GM23338 (cell line): ENCODE results near the gene LRRTM2. TPM values are rescaled to one million over a fixed set of nuclear protein-coding genes. Genes with fewer than 3 reads are reported as not detected.

ENCODE experiments used
- ATAC-seq: fragments of 200-7000 bp; cut with Tn5 transposase; 3 replicates; pipeline ENCODE4 v1.9.1; 2020
- DNase-seq: peaks from one replicate; pipeline ENCODE4 v3.0.0-alpha.2; 2015; ENCODE audit warnings: low spot score
- H2AFZ ChIP-seq: fragments of 200-600 bp; sonication (generic); 2 replicates; pipeline ENCODE4 v1.8.0; 2016; ENCODE audit warnings: antibody characterized with exemption, mild to moderate bottlenecking, moderate library complexity
- H3F3A ChIP-seq: fragments of 200-600 bp; sonication (generic); replicated peaks from 2 replicates; pipeline ENCODE4 v1.8.0; 2017; ENCODE audit warnings: antibody characterized with exemption, mixed run types, low read depth
- H3K27ac ChIP-seq: fragments of 200-600 bp; sonication (generic); 2 replicates; pipeline ENCODE4 v1.6.1; 2016; ENCODE audit warnings: low read depth
- H3K27me3 ChIP-seq: fragments of 200-600 bp; sonication (generic); 2 replicates; pipeline ENCODE4 v1.8.0; 2016; ENCODE audit warnings: mild to moderate bottlenecking, mixed run types, moderate library complexity; ENCODE audit not compliant: insufficient read depth
- H3K36me3 ChIP-seq: fragments of 200-600 bp; sonication (generic); 2 replicates; pipeline ENCODE4 v1.8.0; 2016; ENCODE audit warnings: mild to moderate bottlenecking; ENCODE audit not compliant: insufficient read depth
- H3K4me1 ChIP-seq: fragments of 200-600 bp; sonication (generic); 2 replicates; pipeline ENCODE4 v1.8.0; 2016; ENCODE audit warnings: mild to moderate bottlenecking, moderate library complexity; ENCODE audit not compliant: insufficient read depth
- H3K4me2 ChIP-seq: fragments of 200-600 bp; sonication (generic); 2 replicates; pipeline ENCODE4 v1.7.1; 2017; ENCODE audit warnings: mixed run types
- H3K4me3 ChIP-seq: fragments of 200-600 bp; sonication (generic); 2 replicates; pipeline ENCODE4 v1.6.1; 2016; ENCODE audit warnings: mixed run types
- H3K79me2 ChIP-seq: fragments of 200-600 bp; sonication (generic); replicated peaks from 2 replicates; pipeline ENCODE4 v1.8.0; 2017; ENCODE audit warnings: mild to moderate bottlenecking; ENCODE audit not compliant: insufficient read depth
- H3K9me2 ChIP-seq: fragments of 200-600 bp; sonication (generic); 2 replicates; pipeline ENCODE4 v1.8.0; 2017; ENCODE audit not compliant: insufficient read depth
- H4K20me1 ChIP-seq: fragments of 200-600 bp; sonication (generic); replicated peaks from 2 replicates; pipeline ENCODE4 v1.8.0; 2017; ENCODE audit warnings: mild to moderate bottlenecking; ENCODE audit not compliant: insufficient read depth
- H3K27ac Mint-ChIP-seq: 2 replicates; pipeline ENCODE4 v1.8.0; 2020; ENCODE audit warnings: inconsistent platforms, mild to moderate bottlenecking, moderate library complexity, mixed read lengths
- H3K27me3 Mint-ChIP-seq: 3 replicates; pipeline ENCODE4 v1.8.0; 2022; ENCODE audit warnings: low read depth, mild to moderate bottlenecking, moderate library complexity, mixed read lengths, inconsistent platforms; ENCODE audit not compliant: insufficient read depth, poor library complexity
- H3K36me3 Mint-ChIP-seq: 3 replicates; pipeline ENCODE4 v1.8.0; 2021; ENCODE audit warnings: low read depth, mild to moderate bottlenecking, inconsistent platforms, moderate library complexity, mixed read lengths
- H3K4me1 Mint-ChIP-seq: 3 replicates; pipeline ENCODE4 v1.8.0; 2020; ENCODE audit warnings: mild to moderate bottlenecking, inconsistent platforms, mixed read lengths
- H3K4me3 Mint-ChIP-seq: 3 replicates; pipeline ENCODE4 v1.8.0; 2021; ENCODE audit warnings: moderate library complexity, mild to moderate bottlenecking, inconsistent platforms, mixed read lengths
- H3K9me3 Mint-ChIP-seq: 3 replicates; pipeline ENCODE4 v1.8.0; 2020; ENCODE audit warnings: moderate library complexity, mild to moderate bottlenecking, inconsistent platforms, mixed read lengths
- CREB1 ChIP-seq: fragments of 250-450 bp; sonication (Bioruptor Pico); IDR thresholded peaks from 2 replicates; pipeline ENCODE4 v1.5.0; 2020; ENCODE audit warnings: low read depth, mild to moderate bottlenecking, moderate library complexity
- EZH2 ChIP-seq: fragments of 200-600 bp; sonication (generic); IDR thresholded peaks from one replicate; pipeline ENCODE4 v1.8.0; 2017; ENCODE audit warnings: antibody characterized with exemption, mild to moderate bottlenecking, low read depth; ENCODE audit not compliant: unreplicated experiment
- EZH2phosphoT487 ChIP-seq: fragments of 200-600 bp; sonication (generic); IDR thresholded peaks from one replicate; pipeline ENCODE4 v1.8.1; 2018; ENCODE audit warnings: antibody characterized with exemption; ENCODE audit not compliant: unreplicated experiment
- NANOG ChIP-seq: IDR thresholded peaks from 2 replicates; pipeline ENCODE4 v1.6.1; 2016; ENCODE audit warnings: antibody characterized with exemption, borderline replicate concordance
- POLR2AphosphoS5 ChIP-seq: IDR thresholded peaks from 2 replicates; pipeline ENCODE4 v1.6.1; 2016; ENCODE audit warnings: antibody characterized with exemption, low read depth
- ZNF331 ChIP-seq: fragments of 250-450 bp; sonication (Bioruptor Pico); IDR thresholded peaks from 2 replicates; pipeline ENCODE4 v1.5.0; 2020; ENCODE audit warnings: low read depth, mild to moderate bottlenecking, moderate library complexity
- polyA plus RNA-seq: library from polyadenylated mRNA; unstranded; fragments of >200 nt; fragmentation: Nextera tagmentation; extraction: Ambion mirVana; gene quantifications from 2 replicates; pipeline ENCODE4 v1.2.1, GENCODE V29; 2016
- total RNA-seq: library from RNA; depleted of rRNA; stranded (reverse); fragments of >200 nt; shearing (Covaris generic); gene quantifications from 2 replicates; pipeline ENCODE4 v1.2.3, GENCODE V29; 2014
- TF ChIP-seq, protein P1 (sequence below): fragments of 250-450 bp; sonication (Bioruptor Pico); IDR thresholded peaks from 2 replicates; pipeline ENCODE4 v1.5.0; 2020; ENCODE audit warnings: mild to moderate bottlenecking, moderate library complexity
- TF ChIP-seq, protein P2 (sequence below): IDR thresholded peaks from 2 replicates; pipeline ENCODE4 v1.6.1; 2016; ENCODE audit warnings: antibody characterized with exemption

The LRRTM2 gene
- total and polyA plus RNA-seq, 2 experiments from 2014 or later, result 1.5 TPM; not detected in 1

DNA sequence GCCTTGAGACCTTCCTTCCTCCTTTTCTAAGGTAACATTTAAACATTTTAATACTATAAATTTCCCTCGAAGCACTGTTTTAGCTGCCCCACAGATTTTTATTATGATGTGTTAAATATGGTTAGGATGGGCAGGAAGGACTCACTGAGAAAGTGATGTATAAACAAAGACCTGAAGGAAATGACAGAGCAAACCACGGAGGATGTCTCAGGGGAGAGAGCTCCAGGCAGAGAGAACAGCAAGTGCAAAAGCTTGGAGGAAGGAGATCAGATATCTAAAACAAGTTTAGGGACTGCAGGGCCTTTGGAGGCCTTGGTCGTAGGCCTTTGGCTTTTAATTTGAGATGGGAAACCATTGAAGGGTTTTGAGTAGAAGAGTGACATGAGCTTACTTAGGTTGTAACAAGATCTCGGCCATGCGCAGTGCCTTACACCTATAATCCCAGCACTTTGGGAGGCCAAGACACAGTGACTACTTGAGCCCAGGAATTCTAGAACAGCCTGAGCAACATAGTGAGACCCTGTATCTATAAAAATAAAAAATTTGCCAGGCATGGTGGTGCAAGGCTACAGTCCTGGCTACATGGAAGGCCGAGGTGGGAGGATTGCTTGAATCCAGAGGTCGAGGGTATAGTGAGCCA lies 35.5 kb upstream of the LRRTM2 start (continued):
- TF ChIP-seq, protein P1, sequence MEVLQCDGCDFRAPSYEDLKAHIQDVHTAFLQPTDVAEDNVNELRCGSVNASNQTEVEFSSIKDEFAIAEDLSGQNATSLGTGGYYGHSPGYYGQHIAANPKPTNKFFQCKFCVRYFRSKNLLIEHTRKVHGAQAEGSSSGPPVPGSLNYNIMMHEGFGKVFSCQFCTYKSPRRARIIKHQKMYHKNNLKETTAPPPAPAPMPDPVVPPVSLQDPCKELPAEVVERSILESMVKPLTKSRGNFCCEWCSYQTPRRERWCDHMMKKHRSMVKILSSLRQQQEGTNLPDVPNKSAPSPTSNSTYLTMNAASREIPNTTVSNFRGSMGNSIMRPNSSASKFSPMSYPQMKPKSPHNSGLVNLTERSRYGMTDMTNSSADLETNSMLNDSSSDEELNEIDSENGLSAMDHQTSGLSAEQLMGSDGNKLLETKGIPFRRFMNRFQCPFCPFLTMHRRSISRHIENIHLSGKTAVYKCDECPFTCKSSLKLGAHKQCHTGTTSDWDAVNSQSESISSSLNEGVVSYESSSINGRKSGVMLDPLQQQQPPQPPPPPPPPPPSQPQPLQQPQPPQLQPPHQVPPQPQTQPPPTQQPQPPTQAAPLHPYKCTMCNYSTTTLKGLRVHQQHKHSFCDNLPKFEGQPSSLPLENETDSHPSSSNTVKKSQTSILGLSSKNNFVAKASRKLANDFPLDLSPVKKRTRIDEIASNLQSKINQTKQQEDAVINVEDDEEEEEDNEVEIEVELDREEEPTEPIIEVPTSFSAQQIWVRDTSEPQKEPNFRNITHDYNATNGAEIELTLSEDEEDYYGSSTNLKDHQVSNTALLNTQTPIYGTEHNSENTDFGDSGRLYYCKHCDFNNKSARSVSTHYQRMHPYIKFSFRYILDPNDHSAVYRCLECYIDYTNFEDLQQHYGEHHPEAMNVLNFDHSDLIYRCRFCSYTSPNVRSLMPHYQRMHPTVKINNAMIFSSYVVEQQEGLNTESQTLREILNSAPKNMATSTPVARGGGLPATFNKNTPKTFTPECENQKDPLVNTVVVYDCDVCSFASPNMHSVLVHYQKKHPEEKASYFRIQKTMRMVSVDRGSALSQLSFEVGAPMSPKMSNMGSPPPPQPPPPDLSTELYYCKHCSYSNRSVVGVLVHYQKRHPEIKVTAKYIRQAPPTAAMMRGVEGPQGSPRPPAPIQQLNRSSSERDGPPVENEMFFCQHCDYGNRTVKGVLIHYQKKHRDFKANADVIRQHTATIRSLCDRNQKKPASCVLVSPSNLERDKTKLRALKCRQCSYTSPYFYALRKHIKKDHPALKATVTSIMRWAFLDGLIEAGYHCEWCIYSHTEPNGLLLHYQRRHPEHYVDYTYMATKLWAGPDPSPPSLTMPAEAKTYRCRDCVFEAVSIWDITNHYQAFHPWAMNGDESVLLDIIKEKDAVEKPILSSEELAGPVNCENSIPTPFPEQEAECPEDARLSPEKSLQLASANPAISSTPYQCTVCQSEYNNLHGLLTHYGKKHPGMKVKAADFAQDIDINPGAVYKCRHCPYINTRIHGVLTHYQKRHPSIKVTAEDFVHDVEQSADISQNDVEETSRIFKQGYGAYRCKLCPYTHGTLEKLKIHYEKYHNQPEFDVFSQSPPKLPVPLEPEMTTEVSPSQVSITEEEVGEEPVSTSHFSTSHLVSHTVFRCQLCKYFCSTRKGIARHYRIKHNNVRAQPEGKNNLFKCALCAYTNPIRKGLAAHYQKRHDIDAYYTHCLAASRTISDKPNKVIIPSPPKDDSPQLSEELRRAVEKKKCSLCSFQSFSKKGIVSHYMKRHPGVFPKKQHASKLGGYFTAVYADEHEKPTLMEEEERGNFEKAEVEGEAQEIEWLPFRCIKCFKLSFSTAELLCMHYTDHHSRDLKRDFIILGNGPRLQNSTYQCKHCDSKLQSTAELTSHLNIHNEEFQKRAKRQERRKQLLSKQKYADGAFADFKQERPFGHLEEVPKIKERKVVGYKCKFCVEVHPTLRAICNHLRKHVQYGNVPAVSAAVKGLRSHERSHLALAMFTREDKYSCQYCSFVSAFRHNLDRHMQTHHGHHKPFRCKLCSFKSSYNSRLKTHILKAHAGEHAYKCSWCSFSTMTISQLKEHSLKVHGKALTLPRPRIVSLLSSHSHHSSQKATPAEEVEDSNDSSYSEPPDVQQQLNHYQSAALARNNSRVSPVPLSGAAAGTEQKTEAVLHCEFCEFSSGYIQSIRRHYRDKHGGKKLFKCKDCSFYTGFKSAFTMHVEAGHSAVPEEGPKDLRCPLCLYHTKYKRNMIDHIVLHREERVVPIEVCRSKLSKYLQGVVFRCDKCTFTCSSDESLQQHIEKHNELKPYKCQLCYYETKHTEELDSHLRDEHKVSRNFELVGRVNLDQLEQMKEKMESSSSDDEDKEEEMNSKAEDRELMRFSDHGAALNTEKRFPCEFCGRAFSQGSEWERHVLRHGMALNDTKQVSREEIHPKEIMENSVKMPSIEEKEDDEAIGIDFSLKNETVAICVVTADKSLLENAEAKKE, result no peak
- TF ChIP-seq CREB1, result no peak

DNA sequence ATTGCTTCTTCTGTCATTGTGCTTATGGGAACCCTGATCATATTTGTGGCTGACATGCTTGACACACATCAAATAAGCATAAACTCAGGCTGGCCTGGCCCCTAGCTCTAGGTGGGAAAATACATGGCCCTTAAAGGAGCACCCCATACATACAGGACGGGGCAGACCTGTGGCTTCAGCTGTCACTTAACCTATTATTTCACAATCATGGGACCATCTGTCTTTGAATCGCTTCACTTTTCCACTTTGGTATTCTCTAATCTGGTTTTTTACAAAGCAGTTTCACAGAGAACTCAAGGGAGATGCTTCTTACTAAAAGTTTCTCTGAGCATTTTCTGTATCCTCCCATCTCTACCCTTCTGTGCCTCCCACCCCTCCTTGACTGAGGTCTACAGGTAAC lies 34.6 kb upstream of the LRRTM2 start:
- DNase-seq (no peak), ATAC-seq (no peak)
- Histone ChIP-seq H2AFZ (no peak overlapping the region), H3K36me3 (peaks cover 11% of the 10 kb centered on the region), H3K79me2 (no peaks in the 10 kb centered on the region; the same call in 1 of the 2 replicates), H4K20me1 (peaks cover 5% of the 10 kb centered on the region; the same call in 1 of the 2 replicates), H3K4me2 (no peak overlapping the region), H3K27ac (peak overlapping the region; percentile 61; the same call in 1 of the 2 replicates), H3K4me1 (no peaks in the 10 kb centered on the region), H3F3A (no peaks in the 10 kb centered on the region), H3K4me3 (no peak overlapping the region), H3K9me2 (no peaks in the 10 kb centered on the region), H3K27me3 (no peaks in the 10 kb centered on the region)
- Mint-ChIP-seq H3K27ac (no peak overlapping the region), H3K9me3 (no peaks in the 10 kb centered on the region), H3K4me1 (peaks cover 3% of the 10 kb centered on the region), H3K36me3 (peaks cover 29% of the 10 kb centered on the region; the same call in 2 of the 3 replicates), H3K27me3 (peaks cover 4% of the 10 kb centered on the region), H3K4me3 (no peak overlapping the region)
- TF ChIP-seq, protein P2, sequence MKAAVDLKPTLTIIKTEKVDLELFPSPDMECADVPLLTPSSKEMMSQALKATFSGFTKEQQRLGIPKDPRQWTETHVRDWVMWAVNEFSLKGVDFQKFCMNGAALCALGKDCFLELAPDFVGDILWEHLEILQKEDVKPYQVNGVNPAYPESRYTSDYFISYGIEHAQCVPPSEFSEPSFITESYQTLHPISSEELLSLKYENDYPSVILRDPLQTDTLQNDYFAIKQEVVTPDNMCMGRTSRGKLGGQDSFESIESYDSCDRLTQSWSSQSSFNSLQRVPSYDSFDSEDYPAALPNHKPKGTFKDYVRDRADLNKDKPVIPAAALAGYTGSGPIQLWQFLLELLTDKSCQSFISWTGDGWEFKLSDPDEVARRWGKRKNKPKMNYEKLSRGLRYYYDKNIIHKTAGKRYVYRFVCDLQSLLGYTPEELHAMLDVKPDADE, result no peak
- TF ChIP-seq POLR2AphosphoS5 (no peak), NANOG (no peak), EZH2 (no peak), CREB1 (no peak), ZNF331 (CRISPR knock-in tag) (no peak), EZH2phosphoT487 (no peak)
- TF ChIP-seq, protein P1, result no peak
